Measurements from ENCODE around the gene ASCL2. TPM values are rescaled to one million over a fixed set of nuclear protein-coding genes. Genes with fewer than 3 reads are reported as not detected.

The ASCL2 gene
- total RNA-seq, 1 donor from 2014 or later, result 0.54 TPM

DNA sequence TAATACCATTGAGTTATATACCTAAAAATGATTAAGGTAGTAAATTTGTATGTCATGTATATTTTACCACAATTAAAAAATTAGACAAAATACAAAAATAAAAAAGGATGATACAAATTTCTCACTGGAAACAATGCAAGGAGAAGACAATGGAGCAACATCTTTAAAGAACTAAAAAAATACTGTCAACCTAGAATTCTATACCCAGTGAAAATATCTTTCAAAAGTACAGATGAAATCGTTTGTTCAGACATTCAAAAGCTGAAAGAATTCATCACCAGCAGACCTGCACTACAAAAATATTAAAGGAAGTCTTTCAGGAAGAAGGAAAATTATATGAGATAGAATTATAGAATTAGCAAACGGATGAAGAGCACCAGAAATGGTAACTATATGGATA is 9.8 kb upstream of the ASCL2 start:
- H3K4me1 Mint-ChIP-seq (ENCODE audit: low read depth), result no peaks in the 10 kb centered on the region
- intact Hi-C loops (cut with micrococcal nuclease), result no loop called here

DNA sequence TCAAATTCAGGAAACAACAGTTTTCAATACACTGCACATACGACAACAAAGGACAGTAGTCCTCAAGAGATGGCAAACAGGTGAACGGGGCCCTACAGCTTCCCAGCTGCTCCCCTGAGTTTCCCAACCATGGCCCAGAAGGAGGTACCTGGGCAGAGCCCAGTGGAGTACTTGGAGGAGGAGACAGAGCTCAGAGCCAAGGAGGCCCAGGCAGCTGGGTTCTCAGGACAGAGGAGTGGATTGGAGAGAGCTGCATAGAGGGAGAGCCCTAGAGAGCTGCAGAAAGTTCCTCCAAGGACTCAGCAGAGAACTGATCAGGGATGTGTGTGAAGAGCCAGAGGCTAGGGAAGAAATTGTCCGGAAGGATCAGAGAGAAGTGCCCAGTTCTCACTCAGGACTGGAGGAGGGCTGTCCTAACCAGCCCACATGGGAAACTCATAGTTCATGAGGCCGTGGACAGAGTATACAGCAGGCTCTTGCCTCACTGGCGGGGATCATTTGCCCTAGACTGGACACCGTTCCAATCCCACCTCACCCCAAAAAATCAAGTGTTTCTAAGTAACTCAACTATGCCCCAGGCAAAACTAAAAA is 7.6 kb upstream of the ASCL2 start:
- intact Hi-C loops (cut with micrococcal nuclease), result no loop called here
- no peak for DNase-seq (ENCODE audit: low spot score)
- H3K9me3 Mint-ChIP-seq, result peaks cover 14% of the 10 kb centered on the region
- no peaks in the 10 kb centered on the region for H3K36me3 Mint-ChIP-seq (ENCODE audit: low read depth)
- H3K27ac Mint-ChIP-seq, result no peak overlapping the region
- no peak overlapping the region for H3K4me3 Mint-ChIP-seq
- H3K4me1 Mint-ChIP-seq (ENCODE audit: low read depth), result no peaks in the 10 kb centered on the region
- H3K27me3 Mint-ChIP-seq (ENCODE audit: insufficient read depth), result peaks cover 23% of the 10 kb centered on the region

More for the DNA sequence above, 9.8 kb upstream of the ASCL2 start:
- H3K4me3 Mint-ChIP-seq, result no peak overlapping the region
- no peak for DNase-seq (ENCODE audit: low spot score)
- H3K27ac Mint-ChIP-seq, result no peak overlapping the region
- H3K9me3 Mint-ChIP-seq, result peaks cover 14% of the 10 kb centered on the region
- no peaks in the 10 kb centered on the region for H3K36me3 Mint-ChIP-seq (ENCODE audit: low read depth)
- peaks cover 12% of the 10 kb centered on the region for H3K27me3 Mint-ChIP-seq (ENCODE audit: insufficient read depth)

DNA sequence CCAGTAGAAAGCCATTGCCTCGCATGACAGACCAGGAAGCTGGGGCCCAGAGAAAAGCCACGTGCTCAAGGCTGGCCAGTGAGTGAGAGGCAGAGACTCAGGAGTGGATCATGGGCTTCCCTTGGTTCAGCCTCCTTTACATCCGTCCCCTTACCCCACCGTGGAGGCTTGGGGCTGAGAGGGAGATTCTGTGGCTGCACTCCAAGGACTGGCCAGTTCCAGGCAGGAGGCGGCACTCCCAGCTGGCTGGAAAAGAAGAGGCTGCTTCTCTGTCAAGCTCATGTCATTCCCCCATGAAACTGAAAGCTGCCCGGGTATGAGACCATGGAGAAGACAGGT is 6.6 kb upstream of the ASCL2 start:
- Mint-ChIP-seq H3K4me3 (no peak overlapping the region), H3K4me1 (ENCODE audit: low read depth) (no peaks in the 10 kb centered on the region), H3K27ac (no peak overlapping the region), H3K27me3 (ENCODE audit: insufficient read depth) (peaks cover 27% of the 10 kb centered on the region), H3K36me3 (ENCODE audit: low read depth) (no peaks in the 10 kb centered on the region), H3K9me3 (peaks cover 14% of the 10 kb centered on the region)
- DNase-seq (ENCODE audit: low spot score), result no peak
- intact Hi-C loops (cut with micrococcal nuclease), result no loop called here

DNA sequence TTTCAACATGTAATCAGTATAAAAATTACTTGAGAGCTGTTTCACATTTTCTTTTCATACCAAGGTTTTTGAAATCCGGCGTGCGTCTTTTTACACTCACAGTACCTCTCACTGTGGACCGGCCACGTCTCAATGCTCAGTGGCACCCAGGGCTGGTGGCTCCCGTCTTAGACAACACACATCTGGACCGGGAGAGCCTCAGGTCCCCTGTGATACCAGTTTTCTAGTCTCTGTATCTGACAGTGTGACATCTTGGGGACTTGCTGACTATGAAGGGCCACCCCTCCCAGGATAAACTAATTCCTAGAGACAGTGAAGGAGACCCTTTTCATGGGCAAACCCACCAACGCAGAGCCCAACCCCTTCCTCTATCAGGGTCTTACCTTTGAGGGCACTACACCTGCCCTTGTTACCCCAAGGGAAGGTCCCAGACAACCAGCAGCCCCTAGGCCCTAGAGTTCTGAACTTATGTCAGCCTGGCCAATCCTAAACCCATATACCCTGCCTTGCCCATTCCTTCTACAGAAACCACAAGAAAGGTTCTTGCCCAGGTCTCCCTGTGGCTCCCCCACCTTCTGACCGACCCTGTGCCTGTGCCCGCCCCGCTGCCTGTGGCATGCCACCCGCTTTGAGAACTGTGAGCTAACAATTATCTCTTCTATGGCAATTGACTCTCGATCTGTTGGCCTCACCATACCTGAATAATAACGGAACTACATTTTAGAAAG is 6.1 kb upstream of the ASCL2 start:
- no peak overlapping the region for H3K4me3 Mint-ChIP-seq
- intact Hi-C loops (cut with micrococcal nuclease), result no loop called here
- no peak for DNase-seq (ENCODE audit: low spot score)
- H3K9me3 Mint-ChIP-seq, result peaks cover 14% of the 10 kb centered on the region
- H3K4me1 Mint-ChIP-seq (ENCODE audit: low read depth), result no peaks in the 10 kb centered on the region
- peaks cover 32% of the 10 kb centered on the region for H3K27me3 Mint-ChIP-seq (ENCODE audit: insufficient read depth)
- H3K36me3 Mint-ChIP-seq (ENCODE audit: low read depth), result no peaks in the 10 kb centered on the region
- H3K27ac Mint-ChIP-seq, result no peak overlapping the region

DNA sequence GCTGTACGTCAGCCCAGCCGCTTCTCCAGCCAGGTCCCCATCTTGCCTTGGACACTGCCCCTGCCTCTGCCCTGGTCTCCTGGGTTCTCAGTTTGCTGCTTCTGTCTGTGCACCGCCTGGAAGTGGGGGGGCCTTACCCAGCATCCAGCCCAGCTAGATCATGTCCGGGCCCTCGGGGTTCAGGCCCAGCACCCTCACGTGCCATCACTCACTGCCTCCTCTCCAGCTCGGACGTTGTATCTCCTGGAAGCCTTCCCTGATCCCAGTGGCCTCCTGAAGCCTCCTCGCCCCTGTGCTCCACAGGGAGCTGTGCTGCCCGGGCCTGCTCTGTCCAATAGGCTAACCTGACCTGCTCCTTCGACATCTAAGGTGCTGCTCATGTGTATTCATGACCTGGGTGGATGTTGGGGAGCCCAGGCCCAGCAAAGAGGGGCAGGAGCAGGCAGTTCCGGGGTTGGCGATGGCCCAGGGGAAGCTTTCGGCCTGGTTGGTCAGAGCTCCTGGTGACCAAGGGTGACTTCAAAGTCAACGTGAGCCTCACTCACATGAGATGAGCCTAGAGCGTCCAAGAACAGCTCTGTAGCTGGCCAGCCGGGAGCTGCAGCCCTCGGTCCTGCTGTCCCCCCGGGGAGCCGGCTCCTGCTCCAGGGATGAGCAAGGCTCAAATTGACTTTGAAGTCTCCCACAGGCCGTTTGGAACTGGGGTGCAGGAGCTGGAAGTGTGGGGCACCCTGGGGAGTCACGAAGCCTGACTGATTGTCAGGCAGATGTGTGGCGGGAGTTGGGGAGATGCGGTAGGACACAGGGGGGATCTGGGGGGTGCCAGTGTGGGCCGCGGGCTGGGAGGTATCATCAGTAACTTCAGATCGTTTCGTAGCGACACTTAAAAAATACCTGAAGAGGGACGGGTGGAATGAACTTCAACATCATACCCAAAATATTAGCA is 5.2 kb upstream of the ASCL2 start:
- H3K27me3 Mint-ChIP-seq (ENCODE audit: insufficient read depth), result peaks cover 34% of the 10 kb centered on the region
- no peaks in the 10 kb centered on the region for H3K4me1 Mint-ChIP-seq (ENCODE audit: low read depth)
- H3K27ac Mint-ChIP-seq, result no peak overlapping the region
- peaks cover 14% of the 10 kb centered on the region for H3K9me3 Mint-ChIP-seq
- intact Hi-C loops (cut with micrococcal nuclease), result no loop called here
- no peak overlapping the region for H3K4me3 Mint-ChIP-seq
- H3K36me3 Mint-ChIP-seq (ENCODE audit: low read depth), result no peaks in the 10 kb centered on the region
- no peak for DNase-seq (ENCODE audit: low spot score)

DNA sequence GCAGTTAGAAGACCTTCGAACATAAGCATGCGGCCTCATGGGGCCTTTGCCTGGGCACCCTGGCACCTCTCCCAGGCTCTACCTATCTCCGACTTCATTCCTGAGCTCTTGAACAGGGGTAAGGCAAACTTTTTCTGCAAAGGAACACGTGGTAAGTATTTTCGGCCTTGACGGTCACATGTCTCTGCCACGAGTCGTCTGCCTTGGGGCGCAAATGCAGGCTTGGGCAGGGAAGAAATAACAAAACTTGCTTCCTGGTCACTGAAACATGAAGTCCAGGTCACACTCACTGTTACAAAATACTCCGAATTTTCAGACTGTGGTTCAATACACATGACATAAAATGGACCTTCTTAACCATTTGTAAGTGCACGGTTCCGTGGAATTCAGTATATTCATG is 3.4 kb upstream of the ASCL2 start:
- H3K4me3 Mint-ChIP-seq, result no peak overlapping the region

DNA sequence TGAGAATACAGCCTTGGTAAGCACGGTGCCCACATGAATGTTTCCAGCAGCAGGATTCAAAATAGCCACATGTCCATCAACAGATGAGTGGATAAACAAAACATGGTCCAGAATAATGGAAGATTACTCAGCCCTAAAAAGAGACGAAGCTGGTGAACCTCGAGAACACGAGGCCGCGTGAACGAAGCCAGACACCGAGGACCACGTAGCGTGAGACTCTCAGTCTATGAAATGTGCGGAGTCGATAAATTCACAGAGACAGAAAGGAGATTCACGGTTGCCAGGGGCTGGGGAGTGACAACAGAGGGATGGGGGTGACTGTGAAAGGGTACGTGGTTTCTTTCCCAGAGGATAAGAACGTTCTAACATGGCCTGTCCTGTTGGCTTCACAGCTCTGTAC is 2.9 kb upstream of the ASCL2 start:
- H3K9me3 Mint-ChIP-seq, result no peaks in the 10 kb centered on the region
- DNase-seq (ENCODE audit: low spot score), result no peak
- peaks cover 36% of the 10 kb centered on the region for H3K27me3 Mint-ChIP-seq (ENCODE audit: insufficient read depth)
- intact Hi-C loops (cut with micrococcal nuclease), result no loop called here
- H3K4me1 Mint-ChIP-seq (ENCODE audit: low read depth), result no peaks in the 10 kb centered on the region
- H3K27ac Mint-ChIP-seq, result no peak overlapping the region
- no peak overlapping the region for H3K4me3 Mint-ChIP-seq
- H3K36me3 Mint-ChIP-seq (ENCODE audit: low read depth), result no peaks in the 10 kb centered on the region

More for the DNA sequence above, 3.4 kb upstream of the ASCL2 start:
- H3K27me3 Mint-ChIP-seq (ENCODE audit: insufficient read depth), result peaks cover 32% of the 10 kb centered on the region
- H3K4me1 Mint-ChIP-seq (ENCODE audit: low read depth), result no peaks in the 10 kb centered on the region
- DNase-seq (ENCODE audit: low spot score), result no peak
- H3K9me3 Mint-ChIP-seq, result peaks cover under 1% of the 10 kb centered on the region
- H3K27ac Mint-ChIP-seq, result no peak overlapping the region
- intact Hi-C loops (cut with micrococcal nuclease), result no loop called here
- H3K36me3 Mint-ChIP-seq (ENCODE audit: low read depth), result no peaks in the 10 kb centered on the region

DNA sequence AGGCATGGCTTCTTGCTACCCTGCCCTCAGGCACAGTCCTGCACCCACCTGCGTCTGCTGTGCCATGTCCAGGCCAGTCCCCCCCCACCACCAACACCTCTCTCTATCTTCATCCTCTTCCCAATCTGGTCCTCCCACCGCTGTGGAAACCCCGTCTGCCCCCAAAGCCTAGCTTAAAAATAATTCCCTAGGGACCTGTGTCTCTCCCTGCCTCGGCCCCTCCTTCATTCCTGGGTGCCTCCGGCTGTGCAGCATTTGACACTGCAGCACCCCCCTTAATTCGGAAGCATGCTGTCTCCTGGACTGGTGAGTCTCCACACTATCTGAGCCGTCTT is 2.5 kb upstream of the ASCL2 start:
- intact Hi-C loops (cut with micrococcal nuclease), result no loop called here
- no peaks in the 10 kb centered on the region for H3K9me3 Mint-ChIP-seq
- no peaks in the 10 kb centered on the region for H3K36me3 Mint-ChIP-seq (ENCODE audit: low read depth)
- no peak overlapping the region for H3K27ac Mint-ChIP-seq
- peaks cover 35% of the 10 kb centered on the region for H3K27me3 Mint-ChIP-seq (ENCODE audit: insufficient read depth)
- DNase-seq (ENCODE audit: low spot score), result no peak
- H3K4me3 Mint-ChIP-seq, result no peak overlapping the region
- no peaks in the 10 kb centered on the region for H3K4me1 Mint-ChIP-seq (ENCODE audit: low read depth)

DNA sequence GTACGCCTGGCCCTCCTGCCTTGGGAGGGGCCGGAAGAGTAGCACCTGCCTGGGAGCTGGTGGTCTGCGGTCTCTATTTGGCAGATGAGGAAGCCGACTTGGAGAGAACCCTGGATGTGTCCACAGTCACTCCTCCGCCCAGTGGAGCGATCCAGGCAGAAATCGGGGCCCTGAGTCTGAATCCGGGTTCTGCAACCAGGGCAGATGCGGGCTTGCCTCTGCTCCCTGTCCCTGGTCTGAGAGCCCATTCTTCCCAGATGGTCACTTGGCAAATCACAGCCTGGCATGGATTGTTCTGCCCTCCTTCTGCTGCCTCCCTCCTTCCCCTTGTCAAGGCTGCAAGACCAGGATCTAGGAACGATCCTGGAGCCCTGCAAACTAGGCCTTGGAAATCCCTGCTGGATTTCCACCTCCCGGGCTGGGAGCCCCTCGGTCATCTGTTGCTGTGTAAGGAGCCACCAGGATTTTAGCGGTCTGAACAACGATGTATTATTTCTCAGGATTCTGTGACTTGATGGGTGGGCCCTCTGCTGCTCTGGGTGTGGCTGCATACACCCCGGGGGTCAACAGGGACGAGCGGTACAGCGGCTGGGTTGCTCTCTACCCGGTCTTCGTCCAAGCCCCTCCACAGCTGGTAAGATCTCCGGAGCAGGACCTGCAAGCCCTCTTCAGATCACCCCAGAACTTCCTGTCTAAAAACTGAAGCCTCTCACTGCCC is 2.0 kb upstream of the ASCL2 start:
- no peak overlapping the region for H3K27ac Mint-ChIP-seq
- H3K9me3 Mint-ChIP-seq, result no peaks in the 10 kb centered on the region
- H3K27me3 Mint-ChIP-seq (ENCODE audit: insufficient read depth), result peaks cover 32% of the 10 kb centered on the region
- no peaks in the 10 kb centered on the region for H3K36me3 Mint-ChIP-seq (ENCODE audit: low read depth)
- DNase-seq (ENCODE audit: low spot score), result no peak
- H3K4me1 Mint-ChIP-seq (ENCODE audit: low read depth), result no peaks in the 10 kb centered on the region
- H3K4me3 Mint-ChIP-seq, result no peak overlapping the region
- intact Hi-C loops (cut with micrococcal nuclease), result no loop called here

DNA sequence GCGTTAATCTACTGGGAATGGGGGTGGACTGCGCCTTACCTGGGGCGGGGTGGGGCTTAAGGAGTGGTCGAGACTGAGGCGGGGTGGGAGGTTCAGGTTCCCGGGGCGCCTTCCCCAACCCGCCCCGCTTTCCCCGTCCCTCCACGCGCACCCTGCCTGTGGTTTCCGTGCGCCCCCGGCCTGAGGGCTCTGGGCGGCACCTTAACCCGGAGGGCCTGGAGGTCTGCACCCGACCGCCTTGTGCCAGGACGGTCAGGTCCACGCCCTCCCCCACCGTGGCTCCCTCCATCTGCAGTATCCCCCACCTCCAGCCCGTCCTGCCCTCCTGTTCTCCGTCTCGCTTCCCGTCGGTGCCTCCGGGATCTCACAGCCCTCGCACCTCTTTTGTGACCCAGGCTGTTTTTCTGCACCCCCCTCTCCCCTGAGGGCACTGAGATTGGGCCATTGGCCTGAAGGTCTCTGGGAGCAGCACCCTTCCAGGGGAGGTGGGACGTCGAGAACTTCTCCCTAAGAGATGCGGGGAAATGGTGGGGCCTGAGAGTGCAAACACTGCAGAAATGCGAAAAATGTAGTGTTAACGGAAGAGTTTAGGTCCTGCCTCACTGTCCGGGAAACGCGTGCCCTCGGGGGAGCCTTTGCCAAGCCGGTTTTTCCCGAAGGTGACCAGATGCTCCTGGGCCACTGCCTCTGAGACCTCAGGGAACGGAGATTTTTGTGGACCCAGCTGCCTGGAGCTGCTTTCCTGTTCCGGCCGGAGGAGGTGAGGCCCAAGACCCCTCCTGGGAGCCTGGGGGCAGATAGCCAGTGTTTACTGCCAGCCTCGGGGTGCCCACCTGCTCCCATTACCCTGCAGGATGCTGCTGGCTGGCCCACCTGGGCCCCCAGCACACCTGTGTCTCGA is 1.2 kb upstream of the ASCL2 start:
- H3K27ac Mint-ChIP-seq, result peak overlapping the region; percentile 44
- H3K36me3 Mint-ChIP-seq (ENCODE audit: low read depth), result no peaks in the 10 kb centered on the region
- intact Hi-C loops (cut with micrococcal nuclease), result no loop called here
- H3K4me3 Mint-ChIP-seq, result no peak overlapping the region
- no peaks in the 10 kb centered on the region for H3K9me3 Mint-ChIP-seq
- no peak for DNase-seq (ENCODE audit: low spot score)
- peaks cover 1% of the 10 kb centered on the region for H3K4me1 Mint-ChIP-seq (ENCODE audit: low read depth)
- H3K27me3 Mint-ChIP-seq (ENCODE audit: insufficient read depth), result peaks cover 32% of the 10 kb centered on the region

DNA sequence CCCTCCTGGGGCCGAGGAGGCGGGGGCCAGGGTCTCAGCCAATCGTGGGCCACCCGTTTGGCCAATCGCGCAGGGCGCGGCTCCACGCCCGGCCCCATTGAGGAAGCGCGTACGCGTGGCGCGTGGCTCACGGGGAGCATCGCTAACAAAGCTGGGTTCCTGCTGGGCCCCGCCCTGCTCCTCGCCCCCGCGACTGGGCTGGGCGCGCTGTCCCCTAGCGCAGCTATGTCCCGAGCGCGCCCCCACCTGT is 614 bp upstream of the ASCL2 start:
- H3K36me3 Mint-ChIP-seq (ENCODE audit: low read depth), result no peaks in the 10 kb centered on the region
- intact Hi-C loops (cut with micrococcal nuclease), result no loop called here
- peaks cover 32% of the 10 kb centered on the region for H3K27me3 Mint-ChIP-seq (ENCODE audit: insufficient read depth)
- no peak overlapping the region for H3K4me3 Mint-ChIP-seq
- no peaks in the 10 kb centered on the region for H3K9me3 Mint-ChIP-seq
- H3K27ac Mint-ChIP-seq, result no peak overlapping the region
- DNase-seq (ENCODE audit: low spot score), result no peak
- peaks cover 7% of the 10 kb centered on the region for H3K4me1 Mint-ChIP-seq (ENCODE audit: low read depth)

DNA sequence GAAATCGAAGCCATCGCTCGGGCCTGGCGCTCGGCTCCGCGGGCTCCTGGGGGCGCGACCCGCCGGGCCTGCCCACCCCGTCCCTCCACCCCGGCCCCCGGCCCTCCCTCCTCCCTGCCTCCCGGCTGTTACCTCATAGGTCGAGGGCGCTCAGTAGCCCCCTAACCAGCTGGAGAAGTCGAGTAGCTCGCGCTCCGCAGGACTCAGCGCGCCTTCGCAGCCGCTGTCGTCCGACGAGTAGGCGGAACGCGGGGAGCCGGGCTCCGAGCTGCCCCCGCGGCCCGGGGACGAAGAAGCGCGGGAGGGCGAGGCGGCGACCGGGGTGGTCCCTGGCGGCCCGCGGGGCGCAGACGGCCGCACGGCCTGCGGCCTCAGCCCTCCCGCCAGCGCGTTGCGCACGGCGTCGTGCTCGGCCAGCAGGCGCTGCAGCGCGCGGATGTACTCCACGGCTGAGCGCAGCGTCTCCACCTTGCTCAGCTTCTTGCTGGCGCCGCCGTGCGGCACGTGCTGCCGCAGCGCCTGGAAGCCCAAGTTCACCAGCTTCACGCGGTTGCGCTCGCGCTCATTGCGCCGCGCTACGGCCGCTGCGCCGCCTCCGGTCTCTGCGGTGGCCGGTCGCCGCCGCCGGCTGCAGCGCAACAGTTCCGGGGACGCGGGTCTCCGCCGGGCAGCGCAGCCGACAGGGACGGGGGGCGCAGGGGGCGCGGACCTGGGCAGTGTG is 627 bp downstream of the ASCL2 start:
- H3K9me3 Mint-ChIP-seq, result no peaks in the 10 kb centered on the region
- peak; percentile 25 for DNase-seq (ENCODE audit: low spot score)
- intact Hi-C loops (cut with micrococcal nuclease), result loop anchor here (1.0 to 5.0 kb wide), 5 partner anchors 108 to 615 kb away; partner anchors contain the start of genes CD81, CDKN1C, LSP1 and TSSC4
- peaks cover 16% of the 10 kb centered on the region for H3K4me1 Mint-ChIP-seq (ENCODE audit: low read depth)
- H3K36me3 Mint-ChIP-seq (ENCODE audit: low read depth), result no peaks in the 10 kb centered on the region
- peaks cover 32% of the 10 kb centered on the region for H3K27me3 Mint-ChIP-seq (ENCODE audit: insufficient read depth)
- no peak overlapping the region for H3K4me3 Mint-ChIP-seq
- H3K27ac Mint-ChIP-seq, result no peak overlapping the region
